Measurements from ENCODE around the gene GAREM1.
"Not testable (repeated sequence)": the region's sequence is repeated elsewhere in the genome, so short reads cannot be mapped to it uniquely, and the experiment has no call there.

Gene GAREM1

DNA sequence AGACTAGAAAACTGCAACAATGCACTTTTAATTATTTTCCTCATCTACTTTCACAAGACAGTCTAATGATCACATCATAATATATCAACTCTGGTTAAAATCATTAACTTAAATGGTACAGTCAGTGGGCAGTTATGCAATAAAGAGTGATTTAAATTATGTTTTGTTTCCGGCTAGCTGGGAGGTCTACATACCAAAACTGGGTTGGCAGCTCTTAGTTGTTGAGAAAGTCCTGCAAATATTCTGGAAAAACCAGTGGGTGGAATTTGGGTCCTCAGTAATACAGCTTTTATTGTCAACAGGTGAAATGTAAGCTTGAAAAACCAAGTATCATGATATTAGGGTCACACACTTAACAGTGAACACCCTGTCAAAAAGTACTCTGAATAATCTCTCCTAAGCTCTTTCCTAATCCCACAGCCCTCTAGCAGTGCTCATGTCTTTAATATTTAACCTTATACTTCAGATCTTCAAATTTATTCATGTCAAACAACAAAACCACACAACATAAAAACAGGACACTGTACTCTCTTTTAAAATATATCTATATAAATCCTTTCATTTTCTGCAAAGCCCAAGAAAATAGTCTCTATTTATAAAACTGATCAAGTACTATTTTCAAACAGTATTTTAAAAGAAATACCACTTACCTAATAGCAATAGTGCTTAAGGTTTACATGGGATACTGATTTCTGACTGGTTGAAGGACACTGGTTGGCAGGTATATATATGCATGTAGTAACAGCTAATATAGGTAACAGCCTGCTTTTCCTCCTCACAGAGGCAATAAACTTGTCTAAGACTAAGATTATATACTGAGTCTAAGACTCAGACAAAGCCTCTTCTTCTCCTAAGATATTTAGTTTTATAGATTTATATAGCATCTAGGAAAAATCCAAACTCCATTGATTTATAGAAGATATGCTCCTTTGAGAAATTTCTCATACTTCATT, 103.8 kb downstream of the GAREM1 start:
- DNase-seq: no peak

DNA sequence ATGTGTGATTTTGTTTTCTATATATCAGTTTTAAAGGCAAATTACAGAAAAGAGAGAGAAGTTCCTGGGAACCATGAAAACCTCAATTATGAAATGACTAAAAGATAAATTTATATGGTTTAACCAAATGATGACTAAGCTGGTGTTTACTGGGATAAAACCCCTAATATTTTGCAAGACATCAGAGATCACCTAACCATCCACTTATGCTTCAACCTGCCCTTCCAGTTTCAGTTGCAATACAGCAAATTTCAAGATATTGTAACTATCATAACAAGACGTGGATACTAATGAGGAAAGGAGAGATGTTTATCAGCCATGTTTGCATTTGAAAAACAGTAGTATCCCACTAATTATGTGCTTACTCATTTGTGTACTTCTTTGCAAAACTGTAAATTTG, 108.2 kb downstream of the GAREM1 start:
- DNase-seq: no peak

DNA sequence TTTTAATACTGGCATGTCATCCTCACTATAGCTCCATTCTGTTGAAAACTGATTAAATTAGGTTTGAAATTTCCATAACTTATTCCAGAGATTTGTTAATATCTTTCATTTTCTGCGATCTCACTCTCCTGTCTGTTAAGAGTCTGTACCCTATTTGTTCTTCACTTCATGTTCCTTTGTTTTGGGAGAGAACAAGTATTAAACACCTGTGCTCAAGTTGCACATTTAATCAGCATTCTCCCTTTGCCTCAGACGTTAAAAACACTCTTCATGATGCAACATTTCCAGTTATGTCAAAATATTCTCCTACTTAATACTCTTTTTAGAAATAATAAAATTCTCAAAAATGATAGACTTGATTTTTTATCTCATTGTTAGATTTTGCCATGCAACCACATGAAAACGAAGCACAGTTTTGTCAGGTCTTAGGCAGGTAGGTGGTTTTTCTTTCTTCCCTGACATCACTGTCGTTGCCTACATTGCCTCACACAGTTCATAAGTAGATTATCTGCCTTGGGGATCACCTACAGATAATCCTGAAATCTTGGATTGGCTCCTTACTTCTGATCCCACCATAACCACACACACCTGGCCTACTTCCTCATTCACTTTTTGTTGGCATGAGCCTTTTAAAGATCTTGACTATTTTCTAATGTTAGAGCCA, 109.9 kb downstream of the GAREM1 start:
- no peak for DNase-seq

DNA sequence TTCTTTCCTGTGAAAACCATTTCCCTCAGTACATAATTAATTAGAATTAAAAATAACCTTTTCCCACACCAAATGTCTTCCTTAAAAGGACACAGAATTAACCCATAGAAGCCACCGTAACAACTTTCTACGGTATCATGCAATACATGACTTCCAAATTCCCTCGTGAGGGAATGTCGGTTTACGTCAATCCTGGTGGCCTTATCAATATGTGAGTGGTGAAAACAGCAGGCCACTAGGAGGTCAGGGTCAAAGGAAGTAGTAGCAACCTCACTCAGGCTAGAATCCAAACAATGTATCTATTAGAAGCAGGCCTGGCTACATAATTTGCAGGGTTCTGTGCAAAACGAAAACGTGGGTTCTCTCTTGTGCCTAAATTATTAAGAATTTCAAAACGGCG, 112.2 kb downstream of the GAREM1 start:
- DNase-seq: no peak

DNA sequence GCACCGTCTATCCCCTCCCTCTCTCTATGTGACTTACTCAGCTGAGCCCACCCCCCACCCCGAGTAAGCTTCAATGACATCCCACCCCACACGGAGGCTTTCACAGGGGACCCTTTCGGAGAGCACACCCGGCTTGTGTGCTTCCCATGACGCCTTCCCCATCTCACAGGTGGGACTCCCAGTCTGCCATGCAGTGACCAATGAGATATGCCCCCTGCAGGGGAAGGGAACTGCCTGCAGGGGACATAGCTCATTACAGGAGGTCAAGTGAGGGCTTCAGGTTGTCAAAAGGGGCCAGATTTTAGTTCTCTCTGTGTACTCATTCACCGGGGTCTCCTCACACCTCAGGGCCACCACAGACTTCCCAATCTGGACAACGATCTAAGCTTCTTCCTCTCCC, 112.6 kb downstream of the GAREM1 start:
- DNase-seq: no peak

DNA sequence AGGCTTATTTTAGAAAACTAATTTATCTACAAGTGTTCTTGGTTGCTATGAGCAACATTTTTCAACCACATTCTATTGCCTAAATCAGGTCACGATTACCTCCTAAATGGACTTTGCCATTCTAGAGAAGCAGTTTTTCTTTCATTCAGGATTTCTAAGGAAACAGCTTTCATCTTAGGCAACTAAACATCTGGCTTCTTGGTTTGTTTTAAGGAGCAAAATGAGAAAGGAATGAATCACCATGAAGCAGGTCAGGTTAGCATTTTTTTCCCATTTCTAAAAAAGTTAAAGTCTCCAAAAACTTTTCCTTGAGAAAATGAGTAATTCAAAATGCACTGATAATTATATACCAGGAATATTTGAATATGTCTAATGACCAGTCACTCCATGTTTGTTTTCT, 114.8 kb downstream of the GAREM1 start:
- no peak for DNase-seq

DNA sequence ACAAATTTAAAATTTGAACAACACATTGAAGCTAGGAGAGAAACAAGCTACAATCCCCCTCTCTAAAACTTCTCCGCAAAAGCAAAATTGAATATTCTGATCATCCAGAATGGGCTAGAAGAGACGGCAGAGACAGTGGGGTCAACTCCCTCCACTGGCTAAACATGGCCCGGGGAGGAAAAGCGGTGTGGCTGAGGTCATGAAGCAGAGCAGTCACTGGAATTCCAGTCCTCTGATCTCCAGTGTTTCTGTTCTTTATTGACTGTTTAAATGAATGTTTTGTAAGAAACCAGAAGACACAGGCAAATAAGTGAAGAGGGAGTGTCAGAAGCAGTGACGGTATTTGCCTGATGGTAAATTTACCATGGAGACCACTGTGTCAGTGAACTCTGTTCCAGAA, 116.2 kb downstream of the GAREM1 start:
- DNase-seq: no peak

DNA sequence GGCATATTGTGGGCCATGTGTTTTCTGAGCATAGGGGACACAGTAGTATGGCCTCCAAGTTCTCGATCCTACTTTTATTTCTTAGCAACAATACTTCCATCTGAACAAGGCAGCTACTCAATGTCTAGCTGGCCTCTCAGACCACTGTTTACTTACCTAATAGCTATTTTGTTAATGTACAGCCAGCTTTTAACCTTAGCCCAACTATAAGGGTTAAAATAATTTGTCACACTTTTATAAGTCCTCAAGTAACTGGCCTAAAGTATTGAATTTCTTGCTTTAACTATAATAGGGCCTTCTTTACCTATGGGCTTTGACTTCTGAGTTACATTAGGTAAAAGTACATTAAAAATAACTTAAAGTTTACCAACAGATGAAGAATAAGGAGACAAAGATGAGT, 117.4 kb downstream of the GAREM1 start:
- no peak for DNase-seq

DNA sequence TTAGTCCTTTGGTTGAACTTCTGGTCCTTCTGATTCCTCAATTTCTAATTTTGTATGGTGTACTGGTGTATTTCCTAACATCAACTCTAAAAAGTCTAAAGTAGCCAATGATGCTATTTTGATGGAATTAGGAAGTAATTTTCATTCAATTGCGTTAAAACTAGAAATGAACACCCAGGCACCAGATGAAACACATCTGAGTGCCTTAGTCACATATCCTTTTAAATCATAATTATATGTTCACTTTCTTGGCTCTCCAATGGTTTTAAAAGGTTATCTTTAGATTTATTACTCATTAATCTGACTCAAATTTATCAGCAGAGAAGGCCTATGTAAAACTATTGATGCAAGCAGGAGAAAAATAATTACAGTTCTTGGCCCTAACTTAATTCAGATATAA, 119.7 kb downstream of the GAREM1 start:
- DNase-seq: no peak

DNA sequence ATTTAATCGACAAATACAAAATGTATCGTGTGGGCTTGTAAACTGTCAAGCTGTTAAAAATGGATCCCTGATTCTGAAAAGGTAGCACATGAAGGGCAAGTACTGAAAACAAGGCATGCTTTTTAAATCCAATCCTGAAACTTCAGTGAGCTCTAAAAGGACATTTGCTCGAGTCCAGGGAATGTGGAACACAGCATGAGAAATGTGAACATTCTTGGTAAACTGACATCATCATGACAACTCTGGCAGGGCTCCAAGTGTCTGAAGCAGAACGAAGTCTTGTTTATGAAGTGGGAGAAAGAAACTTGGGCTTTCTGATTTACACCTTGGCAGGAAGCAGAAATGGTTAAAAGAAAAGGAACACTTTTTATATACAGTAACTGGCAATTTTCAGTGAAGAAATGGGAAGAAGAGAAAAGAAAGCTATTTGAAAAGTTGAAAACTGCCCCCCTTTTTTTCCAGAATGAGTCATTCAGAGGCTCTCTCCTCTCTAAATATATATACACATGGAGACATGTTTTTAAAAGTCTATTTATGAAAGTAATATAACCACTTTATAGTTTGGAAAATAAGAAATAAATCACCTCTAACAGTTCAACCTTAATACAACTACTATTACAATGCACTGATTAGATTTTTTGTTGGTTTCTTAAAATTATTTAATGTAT, 120.8 kb downstream of the GAREM1 start:
- no peak for DNase-seq

DNA sequence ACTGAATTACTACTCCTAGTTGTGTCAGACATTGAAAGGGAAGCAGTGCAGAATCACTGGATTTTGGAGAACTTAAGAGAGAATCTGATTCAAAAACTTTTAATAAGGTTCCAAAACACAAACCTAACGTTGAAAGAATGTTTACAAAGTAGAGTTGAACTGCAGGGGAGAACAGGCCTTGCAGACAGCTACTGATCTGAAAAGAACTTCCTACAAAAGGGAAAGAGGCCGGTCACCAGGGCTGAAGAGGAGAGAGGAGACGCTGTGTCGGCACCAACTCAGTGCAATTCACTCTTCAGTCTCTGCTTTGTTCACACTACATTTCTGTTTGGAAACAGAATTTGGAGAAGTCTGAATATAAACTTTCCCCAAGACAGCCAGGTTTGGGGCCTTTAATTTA, 124.0 kb downstream of the GAREM1 start:
- no peak for DNase-seq

DNA sequence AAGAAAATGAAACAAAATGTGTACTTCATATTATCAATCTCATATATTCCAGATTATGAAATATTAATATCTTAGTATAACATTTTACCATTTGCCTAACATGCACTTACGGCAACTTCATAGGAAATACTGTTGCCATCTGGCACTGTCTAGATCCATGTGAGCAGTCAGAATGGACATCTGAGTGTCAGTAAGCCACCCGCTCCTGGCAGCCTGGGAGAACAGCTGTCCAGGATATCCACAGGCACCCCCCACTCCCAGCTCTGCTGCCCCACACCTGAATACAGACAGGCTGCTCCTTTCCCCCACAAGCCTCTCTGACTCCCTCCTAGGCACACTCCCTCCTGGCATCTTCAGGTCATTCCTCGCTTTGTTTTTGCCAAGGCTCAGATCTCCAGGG, 127.0 kb downstream of the GAREM1 start:
- no peak for DNase-seq

DNA sequence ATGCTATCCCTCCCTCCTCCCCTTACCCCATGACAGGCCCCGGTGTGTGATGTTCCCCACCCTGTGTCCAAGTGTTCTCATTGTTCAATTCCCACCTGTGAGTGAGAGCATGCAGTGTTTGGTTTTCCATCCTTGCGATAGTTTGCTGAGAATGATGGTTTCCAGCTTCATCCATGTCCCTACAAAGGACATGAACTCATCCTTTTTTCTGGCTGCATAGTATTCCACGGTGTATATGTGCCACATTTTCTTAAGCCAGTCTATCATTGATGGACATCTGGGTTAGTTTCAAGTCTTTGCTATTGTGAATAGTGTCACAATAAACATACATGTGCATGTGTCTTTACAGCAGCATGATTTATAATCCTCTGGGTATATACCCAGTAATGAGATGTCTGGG, 129.6 kb downstream of the GAREM1 start:
- DNase-seq: not testable (repeated sequence)

DNA sequence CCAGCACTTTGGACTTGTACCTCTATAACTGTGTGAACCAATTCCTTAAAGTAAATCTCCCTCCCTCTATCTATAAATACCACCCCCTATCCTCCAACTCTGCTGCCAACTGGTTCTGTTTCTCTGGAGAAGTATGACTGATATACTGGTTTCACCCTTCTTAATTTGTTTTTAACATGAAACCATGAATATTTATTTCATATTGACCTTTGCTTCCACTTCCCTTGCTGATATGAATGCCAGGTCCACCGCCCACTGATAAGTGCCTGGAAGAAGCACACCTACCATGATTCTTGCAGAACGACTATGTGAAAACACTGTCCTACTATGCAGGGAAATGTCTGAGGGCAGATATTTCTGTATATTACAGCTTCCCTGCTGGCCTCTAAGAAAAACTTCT, 131.6 kb downstream of the GAREM1 start:
- no peak for DNase-seq

DNA sequence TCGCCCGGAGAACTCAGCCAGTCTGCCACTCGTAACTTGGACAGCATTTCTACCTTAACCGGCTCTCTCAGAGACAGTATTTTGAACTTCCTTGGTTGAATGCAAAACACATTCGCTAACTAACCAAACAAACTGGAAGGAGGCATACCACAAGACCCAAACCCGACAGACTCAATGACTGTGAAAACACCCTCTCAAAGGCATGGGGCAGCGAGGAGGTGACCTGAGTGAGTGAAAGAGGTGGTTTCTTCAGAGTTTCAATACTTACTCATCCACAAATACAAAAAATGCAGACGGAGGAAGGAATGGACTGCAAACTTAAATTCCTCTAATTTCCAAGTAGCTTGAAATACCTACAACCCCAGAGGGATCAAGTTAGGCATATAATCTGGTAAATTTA, 132.9 kb downstream of the GAREM1 start:
- no peak for DNase-seq

DNA sequence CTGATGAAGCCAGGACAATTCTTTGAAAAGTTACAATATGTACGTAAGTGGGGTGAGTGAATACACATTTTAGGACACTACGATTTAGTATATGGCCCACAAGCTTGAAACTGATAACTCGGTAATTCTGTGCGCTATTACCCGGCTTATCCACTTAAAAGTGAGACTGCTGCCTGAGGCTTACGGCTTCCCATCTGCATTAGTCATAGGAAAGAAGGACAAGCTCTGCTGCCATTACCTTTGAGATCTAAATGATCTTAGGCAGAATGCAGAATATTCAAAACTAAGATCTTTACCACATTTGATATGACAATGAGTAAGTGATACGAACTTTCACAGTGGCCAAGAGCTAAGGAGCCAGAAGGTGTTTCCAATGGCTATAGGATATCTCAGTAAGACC, 133.3 kb downstream of the GAREM1 start:
- DNase-seq: no peak

DNA sequence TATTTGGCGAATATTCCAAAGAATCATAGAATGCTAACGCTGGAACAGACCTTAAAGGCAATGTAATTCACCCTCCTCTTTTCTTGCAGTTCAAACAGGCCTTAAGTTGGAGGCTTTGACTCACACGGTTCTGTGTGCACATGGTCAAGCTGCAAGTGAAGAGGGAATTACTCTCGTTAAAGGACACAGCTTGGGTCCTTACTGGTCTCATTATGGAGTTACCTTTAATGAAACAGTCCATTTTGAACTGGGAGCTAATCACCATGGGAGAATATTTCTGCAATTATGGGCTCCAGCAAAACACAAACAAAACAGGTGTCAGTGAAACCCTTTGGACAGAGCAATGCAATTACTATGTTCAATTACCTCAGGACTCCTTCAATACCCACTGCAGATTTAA, 135.5 kb downstream of the GAREM1 start:
- no peak for DNase-seq

DNA sequence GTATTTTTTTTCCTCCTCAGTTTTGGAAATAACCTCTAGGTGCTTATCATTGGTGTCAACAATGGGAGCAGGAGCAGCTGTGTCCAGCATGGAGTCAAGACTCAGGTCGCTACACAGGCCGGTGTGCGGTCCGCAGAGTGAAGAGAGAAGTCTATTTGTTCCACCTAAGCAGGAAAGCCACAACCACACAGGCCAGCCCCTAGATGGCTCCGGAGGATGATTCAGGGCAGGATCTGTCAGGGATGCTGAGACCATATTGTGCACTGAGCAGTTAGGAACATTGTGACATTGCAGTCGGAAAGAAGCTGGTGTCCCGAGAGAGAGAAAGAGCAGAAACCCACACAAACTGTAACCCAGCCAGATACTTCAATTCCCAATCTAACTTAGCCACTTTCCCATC, 136.9 kb downstream of the GAREM1 start:
- DNase-seq: no peak

DNA sequence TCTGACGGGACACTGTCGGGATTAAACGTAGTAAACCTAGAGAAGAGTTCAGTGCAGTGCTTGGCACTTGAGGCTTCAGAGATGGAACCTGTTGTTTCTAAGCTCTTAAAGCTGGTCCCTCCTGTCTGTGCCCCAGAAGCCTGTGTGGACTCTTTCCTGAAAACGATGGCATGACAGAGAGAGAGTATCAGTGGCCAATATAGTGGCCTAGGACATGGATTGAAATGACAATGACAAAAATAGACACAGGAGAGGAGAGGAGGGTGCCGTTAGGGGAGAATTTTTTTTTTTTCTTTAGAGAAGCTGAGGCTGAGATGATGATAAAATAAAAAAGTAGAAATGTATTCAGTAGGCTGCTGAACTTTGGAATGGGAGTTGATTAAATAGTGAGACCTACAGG, 138.0 kb downstream of the GAREM1 start:
- no peak for DNase-seq

DNA sequence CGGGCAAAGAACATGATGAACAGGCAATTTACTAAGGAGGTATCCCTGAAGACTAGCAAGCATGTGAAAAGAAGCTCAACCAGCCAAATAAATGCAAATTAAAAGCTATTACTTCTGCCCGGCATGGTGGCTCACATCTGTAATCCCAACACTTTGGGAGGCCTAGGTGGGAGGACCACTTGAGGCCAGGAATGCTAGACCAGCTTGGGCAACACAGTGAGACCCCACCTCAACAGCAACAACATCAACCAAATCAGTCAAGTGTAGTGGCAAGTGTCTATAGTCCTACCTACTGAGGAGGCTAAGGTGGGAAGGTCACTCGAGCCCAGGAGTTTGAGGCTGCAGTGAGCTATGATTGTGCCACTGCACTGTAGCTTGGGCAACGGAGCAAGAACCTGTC, 141.7 kb downstream of the GAREM1 start:
- DNase-seq: no peak

DNA sequence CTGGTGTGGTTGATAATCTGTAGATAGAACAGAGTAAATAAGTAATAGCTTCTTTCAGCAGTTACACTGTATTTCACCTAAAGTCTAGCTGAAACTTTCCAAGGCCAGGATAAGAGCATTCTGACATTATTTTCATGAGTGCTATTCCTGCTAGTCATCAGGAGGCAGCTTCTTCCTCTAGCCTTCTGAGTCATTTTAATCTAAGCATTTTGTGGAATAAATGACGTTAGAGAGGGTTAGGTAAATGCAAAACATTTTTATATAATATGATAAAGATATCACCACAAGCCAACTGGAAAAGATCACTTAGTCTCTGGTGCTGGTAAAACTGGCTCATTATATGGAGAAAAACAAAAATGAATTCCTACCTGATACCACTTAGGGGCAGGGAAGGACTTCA, 142.3 kb downstream of the GAREM1 start:
- DNase-seq: no peak

DNA sequence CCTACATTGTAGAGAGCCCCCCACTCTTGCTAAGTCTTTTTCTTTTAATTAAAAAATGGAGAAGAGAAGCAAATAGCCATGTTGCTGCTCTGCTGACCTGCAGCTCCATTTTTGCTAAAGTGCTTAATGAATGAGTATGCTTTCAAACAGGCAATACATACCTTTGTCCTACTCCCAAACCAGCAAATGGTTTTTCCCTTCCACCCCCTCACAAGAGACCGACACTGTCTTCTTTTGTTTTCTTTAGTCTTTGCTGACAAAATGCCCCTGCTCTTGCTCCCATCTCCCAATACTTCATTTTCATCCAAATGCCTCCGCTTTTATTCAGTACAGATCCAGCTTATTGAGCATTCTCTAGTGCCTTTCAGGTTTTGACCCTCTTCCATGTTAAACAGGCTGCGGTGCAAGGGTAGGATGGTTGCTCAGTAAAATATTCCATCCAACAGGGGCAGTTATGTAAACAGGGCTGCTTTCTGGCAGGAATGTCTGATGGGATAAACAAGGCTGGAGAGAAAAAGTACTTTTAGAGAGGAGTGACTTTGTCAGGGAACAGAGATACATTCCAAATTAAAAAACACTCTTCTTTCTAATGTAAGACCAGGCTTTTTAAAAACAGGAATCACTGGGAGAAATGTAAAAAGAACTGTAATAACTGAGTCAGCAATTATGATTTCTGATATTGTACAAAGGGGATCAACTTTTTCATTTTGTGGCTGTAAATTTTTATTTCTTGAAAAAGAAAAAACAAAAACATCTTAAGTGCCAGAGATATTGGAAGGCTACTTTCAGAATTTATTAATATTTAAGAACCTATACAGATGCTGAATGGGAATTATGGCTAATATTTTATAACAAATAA, 144.0 kb downstream of the GAREM1 start:
- no peak for DNase-seq

DNA sequence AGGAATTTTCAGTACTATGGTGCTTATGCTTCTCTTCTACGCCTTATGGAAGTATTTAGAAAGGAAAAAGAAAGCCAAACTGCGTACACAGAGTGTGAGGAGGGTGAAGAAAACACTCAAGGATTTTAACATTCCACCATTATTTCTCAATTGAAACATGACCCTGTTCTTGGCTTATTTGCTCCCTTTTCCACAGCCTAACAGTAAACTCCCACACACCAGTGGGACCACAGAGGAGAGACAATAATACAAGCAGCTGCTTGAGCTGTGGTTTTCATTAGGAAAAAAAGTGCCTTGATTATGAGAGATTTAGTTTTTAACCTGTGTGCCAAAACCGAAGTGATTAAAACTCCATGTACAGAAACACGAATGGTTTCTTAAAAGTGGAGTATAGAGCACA, 146.5 kb downstream of the GAREM1 start:
- no peak for DNase-seq
